ENCODE measurements around the gene ZSWIM4. TPM values are rescaled to one million over a fixed set of nuclear protein-coding genes. Genes with fewer than 3 reads are reported as not detected.

ZSWIM4 gene
- total and polyA plus RNA-seq, 2 of the 13 experiments (the other 11 are each of a cell fraction or from before 2014, with no cell fraction given), result 0.33 to 0.86 TPM

DNA sequence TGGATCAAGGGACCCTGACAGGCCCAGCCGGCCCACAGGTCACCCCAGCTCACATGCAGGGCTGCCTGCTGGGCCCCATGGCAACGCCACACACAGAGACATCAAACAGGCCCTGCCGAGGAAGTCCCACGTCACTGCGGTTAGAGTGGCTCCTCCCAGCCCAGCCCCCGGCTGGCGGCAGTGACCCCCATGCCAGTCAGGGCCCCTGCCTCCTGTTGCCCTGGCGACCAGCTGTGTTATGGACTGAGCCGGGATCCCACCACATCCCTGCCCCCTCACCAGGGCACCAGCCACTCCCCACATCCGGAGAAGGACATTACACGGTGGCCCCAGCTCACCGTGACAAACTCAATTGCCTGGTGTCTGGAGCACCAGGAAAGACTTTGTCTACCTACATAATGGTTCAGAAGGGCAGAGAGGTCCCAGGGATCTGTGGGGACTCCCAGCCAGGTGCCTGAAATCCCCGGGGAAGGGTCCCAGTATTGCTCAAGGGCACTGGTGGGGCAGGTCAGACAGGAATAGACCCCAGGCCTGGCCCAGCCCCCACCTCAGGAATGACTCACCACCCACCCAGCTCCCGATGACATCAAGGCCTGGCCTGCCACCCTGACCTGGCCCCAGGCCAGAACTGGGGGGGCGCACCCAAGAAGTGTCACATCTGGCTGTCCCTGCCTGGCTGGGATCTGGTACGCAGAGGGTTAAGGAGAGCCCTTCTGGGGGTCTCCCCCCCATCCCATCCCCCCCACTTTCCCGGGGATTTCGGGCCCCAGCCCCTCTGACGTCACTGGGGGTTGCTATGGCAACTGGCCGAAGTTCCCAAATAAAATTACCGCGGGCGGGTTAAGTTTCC, 51.5 kb downstream of the ZSWIM4 start (continued):
- TF ChIP-seq, protein P1, sequence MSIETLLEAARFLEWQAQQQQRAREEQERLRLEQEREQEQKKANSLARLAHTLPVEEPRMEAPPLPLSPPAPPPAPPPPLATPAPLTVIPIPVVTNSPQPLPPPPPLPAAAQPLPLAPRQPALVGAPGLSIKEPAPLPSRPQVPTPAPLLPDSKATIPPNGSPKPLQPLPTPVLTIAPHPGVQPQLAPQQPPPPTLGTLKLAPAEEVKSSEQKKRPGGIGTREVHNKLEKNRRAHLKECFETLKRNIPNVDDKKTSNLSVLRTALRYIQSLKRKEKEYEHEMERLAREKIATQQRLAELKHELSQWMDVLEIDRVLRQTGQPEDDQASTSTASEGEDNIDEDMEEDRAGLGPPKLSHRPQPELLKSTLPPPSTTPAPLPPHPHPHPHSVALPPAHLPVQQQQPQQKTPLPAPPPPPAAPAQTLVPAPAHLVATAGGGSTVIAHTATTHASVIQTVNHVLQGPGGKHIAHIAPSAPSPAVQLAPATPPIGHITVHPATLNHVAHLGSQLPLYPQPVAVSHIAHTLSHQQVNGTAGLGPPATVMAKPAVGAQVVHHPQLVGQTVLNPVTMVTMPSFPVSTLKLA (IDR thresholded peaks at IDR 0.05), result peak; percentile 16; the same call in 1 of the 2 replicates
- TF ChIP-seq THAP11 (CRISPR knock-in tag; IDR thresholded peaks at IDR 0.05), result peak; percentile 60; the same call in 1 of the 2 replicates
- TF ChIP-seq TARDBP (CRISPR knock-in tag; IDR thresholded peaks at IDR 0.05), result peak; percentile 52; the same call in 1 of the 2 replicates
- TF ChIP-seq, protein P2, sequence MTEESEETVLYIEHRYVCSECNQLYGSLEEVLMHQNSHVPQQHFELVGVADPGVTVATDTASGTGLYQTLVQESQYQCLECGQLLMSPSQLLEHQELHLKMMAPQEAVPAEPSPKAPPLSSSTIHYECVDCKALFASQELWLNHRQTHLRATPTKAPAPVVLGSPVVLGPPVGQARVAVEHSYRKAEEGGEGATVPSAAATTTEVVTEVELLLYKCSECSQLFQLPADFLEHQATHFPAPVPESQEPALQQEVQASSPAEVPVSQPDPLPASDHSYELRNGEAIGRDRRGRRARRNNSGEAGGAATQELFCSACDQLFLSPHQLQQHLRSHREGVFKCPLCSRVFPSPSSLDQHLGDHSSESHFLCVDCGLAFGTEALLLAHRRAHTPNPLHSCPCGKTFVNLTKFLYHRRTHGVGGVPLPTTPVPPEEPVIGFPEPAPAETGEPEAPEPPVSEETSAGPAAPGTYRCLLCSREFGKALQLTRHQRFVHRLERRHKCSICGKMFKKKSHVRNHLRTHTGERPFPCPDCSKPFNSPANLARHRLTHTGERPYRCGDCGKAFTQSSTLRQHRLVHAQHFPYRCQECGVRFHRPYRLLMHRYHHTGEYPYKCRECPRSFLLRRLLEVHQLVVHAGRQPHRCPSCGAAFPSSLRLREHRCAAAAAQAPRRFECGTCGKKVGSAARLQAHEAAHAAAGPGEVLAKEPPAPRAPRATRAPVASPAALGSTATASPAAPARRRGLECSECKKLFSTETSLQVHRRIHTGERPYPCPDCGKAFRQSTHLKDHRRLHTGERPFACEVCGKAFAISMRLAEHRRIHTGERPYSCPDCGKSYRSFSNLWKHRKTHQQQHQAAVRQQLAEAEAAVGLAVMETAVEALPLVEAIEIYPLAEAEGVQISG (CRISPR knock-in tag; IDR thresholded peaks at IDR 0.05), result peak; percentile 32
- TF ChIP-seq PHF21A (CRISPR knock-in tag; IDR thresholded peaks at IDR 0.05), result peak; percentile 77
- 0 out of 2 replicates have a peak, but pooled peaks have one; percentile 27 for TF ChIP-seq ZNF678 (CRISPR knock-in tag; IDR thresholded peaks at IDR 0.05)
- no peak for TF ChIP-seq PAX8 (CRISPR knock-in tag; IDR thresholded peaks at IDR 0.05; ENCODE audit: borderline replicate concordance)
- no peak for TF ChIP-seq TMF1 (CRISPR knock-in tag; IDR thresholded peaks at IDR 0.05; ENCODE audit: low read depth)
- TF ChIP-seq SRSF1 (optimal IDR thresholded peaks at IDR 0.05; ENCODE audit: low read depth, low read length), result peak; percentile 55
- TF ChIP-seq NAIF1 (CRISPR knock-in tag; IDR thresholded peaks at IDR 0.05; ENCODE audit: borderline replicate concordance), result no peak
- TF ChIP-seq, protein P3, sequence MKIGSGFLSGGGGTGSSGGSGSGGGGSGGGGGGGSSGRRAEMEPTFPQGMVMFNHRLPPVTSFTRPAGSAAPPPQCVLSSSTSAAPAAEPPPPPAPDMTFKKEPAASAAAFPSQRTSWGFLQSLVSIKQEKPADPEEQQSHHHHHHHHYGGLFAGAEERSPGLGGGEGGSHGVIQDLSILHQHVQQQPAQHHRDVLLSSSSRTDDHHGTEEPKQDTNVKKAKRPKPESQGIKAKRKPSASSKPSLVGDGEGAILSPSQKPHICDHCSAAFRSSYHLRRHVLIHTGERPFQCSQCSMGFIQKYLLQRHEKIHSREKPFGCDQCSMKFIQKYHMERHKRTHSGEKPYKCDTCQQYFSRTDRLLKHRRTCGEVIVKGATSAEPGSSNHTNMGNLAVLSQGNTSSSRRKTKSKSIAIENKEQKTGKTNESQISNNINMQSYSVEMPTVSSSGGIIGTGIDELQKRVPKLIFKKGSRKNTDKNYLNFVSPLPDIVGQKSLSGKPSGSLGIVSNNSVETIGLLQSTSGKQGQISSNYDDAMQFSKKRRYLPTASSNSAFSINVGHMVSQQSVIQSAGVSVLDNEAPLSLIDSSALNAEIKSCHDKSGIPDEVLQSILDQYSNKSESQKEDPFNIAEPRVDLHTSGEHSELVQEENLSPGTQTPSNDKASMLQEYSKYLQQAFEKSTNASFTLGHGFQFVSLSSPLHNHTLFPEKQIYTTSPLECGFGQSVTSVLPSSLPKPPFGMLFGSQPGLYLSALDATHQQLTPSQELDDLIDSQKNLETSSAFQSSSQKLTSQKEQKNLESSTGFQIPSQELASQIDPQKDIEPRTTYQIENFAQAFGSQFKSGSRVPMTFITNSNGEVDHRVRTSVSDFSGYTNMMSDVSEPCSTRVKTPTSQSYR (CRISPR knock-in tag; IDR thresholded peaks at IDR 0.05; ENCODE audit: borderline replicate concordance), result peak; percentile 69
- 0 out of 2 replicates have a peak, but pooled peaks have one; percentile 56 for TF ChIP-seq SIN3B (IDR thresholded peaks at IDR 0.05; ENCODE audit: low read length)
- peak; percentile 40; the same call in 1 of the 2 replicates for TF ChIP-seq ZMYM4 (CRISPR knock-in tag; IDR thresholded peaks at IDR 0.05)
- no peak for TF ChIP-seq MATR3 (CRISPR knock-in tag; IDR thresholded peaks at IDR 0.05)
- TF ChIP-seq TBX3 (IDR thresholded peaks at IDR 0.05; ENCODE audit: borderline replicate concordance), result peak; percentile 37; the same call in 1 of the 2 replicates
- TF ChIP-seq RARG (CRISPR knock-in tag; IDR thresholded peaks at IDR 0.05; ENCODE audit: low read depth), result no peak
- TF ChIP-seq ZNF619 (CRISPR knock-in tag; IDR thresholded peaks at IDR 0.05), result peak; percentile 35; the same call in 1 of the 2 replicates
- TF ChIP-seq ATF1 (CRISPR knock-in tag; IDR thresholded peaks at IDR 0.05), result peak; percentile 89
- peak; percentile 87; the same call in 2 of the 3 replicates for TF ChIP-seq MXI1 (IDR thresholded peaks at IDR 0.05; ENCODE audit: borderline replicate concordance, low read depth, low read length)
- peak; percentile 45; the same call in 1 of the 2 replicates for TF ChIP-seq CBX5 (CRISPR knock-in tag; IDR thresholded peaks at IDR 0.05; ENCODE audit: borderline replicate concordance)
- TF ChIP-seq ATF7-NPFF (CRISPR knock-in tag; IDR thresholded peaks at IDR 0.05; ENCODE audit: low read depth), result no peak
